Measurements from ENCODE around the gene RASGRP4.
"Not testable (repeated sequence)": the region's sequence is repeated elsewhere in the genome, so short reads cannot be mapped to it uniquely, and the experiment has no call there.

The RASGRP4 gene

DNA sequence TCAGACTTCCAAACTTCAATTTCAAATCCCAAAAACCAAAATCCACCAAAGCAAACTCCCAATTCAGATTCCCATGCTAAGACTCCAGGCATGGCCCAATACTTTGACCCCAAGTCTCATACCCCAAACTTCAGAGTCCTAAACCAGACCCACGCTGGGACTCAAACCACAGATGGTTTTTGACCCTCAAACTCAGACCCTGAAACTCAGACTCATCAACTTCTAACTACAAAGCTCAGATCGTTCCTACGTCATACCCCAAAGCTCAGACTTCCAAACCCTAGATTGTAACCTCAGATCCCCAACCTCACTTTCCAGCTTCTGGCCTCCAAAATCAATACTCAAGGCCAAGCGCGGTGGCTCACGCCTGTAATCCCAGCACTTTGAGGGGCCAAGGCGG lies 19.3 kb upstream of the RASGRP4 start:
- DNase-seq (ENCODE audit: low read depth in 2 of 2): no peak

DNA sequence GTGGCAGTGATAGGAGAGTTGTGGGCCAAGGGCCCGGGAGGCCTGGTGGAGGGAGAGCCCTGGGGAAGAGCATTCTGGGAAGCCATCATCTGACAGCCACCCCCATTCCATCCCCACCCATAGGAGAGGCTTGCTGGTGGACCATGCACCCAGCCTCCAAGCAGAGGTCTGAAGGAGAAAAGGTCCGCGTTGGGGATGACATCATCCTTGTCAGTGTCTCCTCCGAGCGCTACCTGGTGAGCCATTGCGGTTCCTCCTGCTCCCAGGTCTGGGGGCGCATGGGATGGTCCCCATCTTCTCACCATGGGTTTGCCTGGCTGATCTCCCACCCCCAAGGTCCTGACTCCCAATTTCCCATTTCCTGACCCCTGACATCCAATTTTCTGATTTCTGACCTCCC lies 18.0 kb upstream of the RASGRP4 start:
- DNase-seq (ENCODE audit: low read depth in 2 of 2): no peak

DNA sequence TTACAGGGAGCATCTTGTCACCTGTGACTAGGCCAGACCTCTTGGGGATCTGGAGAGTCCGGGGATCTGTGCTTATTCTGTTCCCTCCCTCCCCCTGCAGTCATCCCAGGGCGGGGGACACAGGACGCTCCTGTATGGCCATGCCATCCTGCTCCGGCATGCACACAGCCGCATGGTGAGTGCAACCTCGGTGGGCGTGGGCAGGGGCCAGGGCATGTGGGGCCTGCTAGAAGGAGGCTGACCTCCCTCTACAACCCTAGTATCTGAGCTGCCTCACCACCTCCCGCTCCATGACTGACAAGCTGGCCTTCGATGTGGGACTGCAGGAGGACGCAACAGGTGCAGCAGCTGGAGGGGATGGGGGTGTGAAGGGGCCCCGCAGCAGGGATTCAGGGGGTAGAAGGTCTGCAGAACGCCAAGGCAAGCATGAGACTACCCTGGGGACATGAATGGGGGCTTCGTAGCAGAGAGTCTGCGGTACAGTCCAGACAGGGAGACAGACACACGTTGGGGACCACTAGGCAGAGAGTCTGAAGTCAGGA lies 17.5 kb upstream of the RASGRP4 start:
- DNase-seq (ENCODE audit: low read depth in 2 of 2): no peak

DNA sequence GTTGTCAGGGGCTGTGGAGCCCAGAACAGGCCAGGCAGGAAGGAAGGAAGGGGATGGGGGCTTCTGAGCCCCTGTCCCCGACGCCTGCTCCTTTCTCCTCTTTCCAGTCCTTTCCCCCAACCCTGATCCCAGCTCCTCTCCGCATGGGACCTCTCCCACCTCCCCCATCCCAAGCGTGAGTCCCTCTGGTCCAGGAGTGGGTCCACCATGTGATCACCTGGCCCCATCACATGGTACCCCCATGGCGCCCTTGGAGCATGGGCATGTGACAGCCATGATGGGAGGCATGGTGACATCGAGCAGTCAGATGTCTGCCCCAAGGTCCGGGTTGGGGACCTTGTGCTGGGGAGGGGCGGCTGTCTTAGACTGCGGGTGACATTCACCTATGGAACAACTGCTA lies 16.7 kb upstream of the RASGRP4 start:
- DNase-seq (ENCODE audit: low read depth in 2 of 2): no peak

- no peak for DNase-seq (ENCODE audit: low read depth in 2 of 2)
Measured at GRCh38 chr19:38441657-38442348, 15.8 kb upstream of the RASGRP4 start.

DNA sequence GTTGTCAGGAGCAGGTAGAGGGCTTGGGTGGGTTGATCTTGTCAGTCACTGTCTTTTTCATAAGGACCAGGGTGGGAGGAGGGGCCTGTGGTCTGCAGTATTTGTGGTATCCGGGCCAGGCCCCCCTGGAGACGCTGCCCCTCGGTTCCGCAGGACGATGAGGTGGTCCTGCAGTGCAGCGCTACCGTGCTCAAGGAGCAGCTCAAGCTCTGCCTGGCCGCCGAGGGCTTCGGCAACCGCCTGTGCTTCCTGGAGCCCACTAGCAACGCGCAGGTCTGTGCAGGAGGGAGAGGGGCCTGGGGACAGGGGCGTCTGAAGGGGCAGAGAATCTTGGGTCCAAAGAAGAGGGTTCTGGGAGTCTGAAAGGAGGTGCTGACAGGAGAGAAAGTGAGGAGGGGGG lies 14.6 kb upstream of the RASGRP4 start:
- no peak for DNase-seq (ENCODE audit: low read depth in 2 of 2)

GRCh38 chr19:38437917-38438316 lies 11.9 kb upstream of the RASGRP4 start:
- DNase-seq (ENCODE audit: low read depth in 2 of 2): no peak

- no peak for DNase-seq (ENCODE audit: low read depth in 2 of 2)
Measured at GRCh38 chr19:38437295-38437694, 11.3 kb upstream of the RASGRP4 start.

- no peak for DNase-seq (ENCODE audit: low read depth in 2 of 2)
Measured at GRCh38 chr19:38434549-38435051, 8.6 kb upstream of the RASGRP4 start.

GRCh38 chr19:38433268-38433733 lies 7.3 kb upstream of the RASGRP4 start, which contains the start of gene RYR1:
Gene RYR1 (plus strand): TSS chr19:38433691. CDS start chr19:38433830, 139 bp downstream.
- peak in 1 of 2 donors; percentile 35 for DNase-seq (ENCODE audit: low read depth in 2 of 2)

DNA sequence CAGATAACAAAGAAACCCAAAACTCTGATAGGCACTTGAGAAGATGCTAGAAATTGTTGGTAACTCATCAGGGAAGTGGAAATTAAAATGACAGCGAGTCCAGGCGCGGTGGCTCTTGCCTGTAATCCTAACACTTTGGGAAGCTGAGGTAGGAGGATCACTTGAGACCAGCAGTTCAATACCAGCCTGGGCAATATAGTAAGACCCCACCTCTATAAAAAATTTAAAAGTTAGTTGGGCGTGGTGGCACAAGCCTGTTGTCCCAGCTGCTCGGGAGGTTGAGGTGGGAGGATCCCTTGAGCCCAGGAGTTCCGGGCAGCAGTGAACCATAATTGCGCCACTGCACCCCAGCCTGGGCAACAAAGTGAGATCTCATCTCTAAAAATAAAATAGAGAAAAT lies 4.9 kb upstream of the RASGRP4 start:
- DNase-seq (ENCODE audit: low read depth in 2 of 2): no peak

DNA sequence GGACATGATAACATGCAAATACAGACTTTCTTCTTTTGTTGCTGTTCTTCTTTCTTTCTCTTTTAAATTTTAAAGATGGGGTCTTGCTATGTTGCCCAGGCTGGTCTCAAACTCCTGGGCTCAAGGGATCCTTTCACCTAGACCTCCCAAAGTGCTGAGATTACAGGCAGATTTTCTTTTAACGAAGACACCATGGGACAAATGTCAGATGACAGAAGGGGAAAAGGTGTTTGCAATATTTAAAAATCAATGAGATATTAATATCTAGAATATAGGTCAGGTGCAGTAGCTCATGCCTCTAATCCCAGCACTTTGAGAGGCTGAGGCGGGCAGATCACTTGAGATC lies 3.8 kb upstream of the RASGRP4 start:
- DNase-seq (ENCODE audit: low read depth in 2 of 2): no peak

DNA sequence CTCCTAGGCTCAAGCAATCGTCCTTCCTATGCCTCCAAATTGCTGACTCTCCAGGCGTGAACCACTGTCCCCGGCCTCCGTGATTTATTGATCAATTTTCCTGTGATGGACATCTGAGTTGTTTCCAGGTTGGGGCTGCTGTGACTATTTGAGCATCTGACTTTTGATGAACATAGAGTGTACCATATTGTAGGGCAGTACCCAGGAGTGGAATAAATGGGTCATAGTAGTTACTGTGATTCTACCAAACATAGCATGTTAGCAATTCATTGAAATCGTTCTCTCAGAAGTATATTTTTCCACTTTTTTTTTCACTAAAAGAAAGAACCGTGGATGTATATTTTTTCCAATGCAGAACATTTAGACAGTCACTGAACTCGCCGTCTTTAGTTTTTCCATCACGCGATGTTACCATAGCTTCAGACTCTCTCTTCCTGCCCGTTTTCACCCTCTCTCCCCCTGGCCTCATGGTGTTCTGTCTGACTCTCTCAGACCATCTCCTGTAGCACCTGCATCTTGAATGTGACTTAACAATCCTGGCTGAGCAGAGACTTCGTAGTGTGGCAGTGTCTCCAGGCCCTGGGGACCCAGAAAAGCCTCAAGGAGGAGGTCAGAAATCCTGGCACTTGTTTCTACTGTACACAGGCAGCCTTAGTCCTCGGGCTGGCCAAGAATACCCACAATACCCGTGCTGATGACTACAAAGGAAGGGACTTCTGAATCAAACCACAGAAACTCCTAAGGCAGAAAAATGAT lies 3.2 kb upstream of the RASGRP4 start:
- DNase-seq (ENCODE audit: low read depth in 2 of 2): no peak

GRCh38 chr19:38427035-38427677 lies 1.1 kb upstream of the RASGRP4 start:
- not testable (repeated sequence) for DNase-seq (ENCODE audit: low read depth in 2 of 2)

GRCh38 chr19:38425222-38425809 lies 703 bp downstream of the RASGRP4 start:
- DNase-seq (ENCODE audit: low read depth in 2 of 2): no peak

DNA sequence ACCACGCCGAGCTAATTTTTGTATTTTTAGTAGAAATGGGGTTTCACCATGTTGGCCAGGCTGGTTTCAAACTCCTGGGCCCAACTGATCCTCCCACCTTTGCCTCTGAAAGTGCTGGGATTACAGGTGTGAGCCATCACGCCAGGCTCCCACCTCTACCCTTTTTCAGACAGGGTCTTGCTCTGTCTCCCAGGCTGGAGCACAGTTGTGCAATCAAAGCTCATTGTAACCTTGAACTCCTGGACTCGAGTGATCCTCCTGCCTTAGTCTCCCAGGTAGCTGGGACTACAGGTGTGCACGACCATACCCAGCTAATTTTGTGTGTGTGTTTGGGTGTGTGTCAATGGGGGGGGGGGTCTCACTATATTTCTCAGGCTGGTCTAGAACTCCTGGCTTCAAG lies 1.7 kb downstream of the RASGRP4 start:
- DNase-seq (ENCODE audit: low read depth in 2 of 2): no peak

DNA sequence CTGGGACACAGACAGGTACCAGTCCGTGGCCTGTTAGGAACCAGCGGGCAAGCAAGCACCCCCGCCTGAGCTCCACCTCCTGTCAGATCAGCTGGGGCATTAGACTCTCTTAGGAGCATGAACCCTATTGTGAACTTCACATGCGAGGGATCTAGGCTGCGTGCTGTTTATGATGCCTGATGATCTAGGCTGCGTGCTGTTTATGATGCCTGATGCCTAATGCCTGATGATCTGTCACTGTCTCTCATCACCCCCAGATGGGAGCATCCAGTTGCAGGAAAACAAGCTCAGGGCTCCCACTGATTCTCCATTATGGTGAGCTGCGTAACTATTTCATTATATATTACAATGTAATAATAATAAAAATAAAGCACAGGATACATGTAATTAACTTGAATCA lies 3.6 kb downstream of the RASGRP4 start:
- DNase-seq (ENCODE audit: low read depth in 2 of 2): no peak

DNA sequence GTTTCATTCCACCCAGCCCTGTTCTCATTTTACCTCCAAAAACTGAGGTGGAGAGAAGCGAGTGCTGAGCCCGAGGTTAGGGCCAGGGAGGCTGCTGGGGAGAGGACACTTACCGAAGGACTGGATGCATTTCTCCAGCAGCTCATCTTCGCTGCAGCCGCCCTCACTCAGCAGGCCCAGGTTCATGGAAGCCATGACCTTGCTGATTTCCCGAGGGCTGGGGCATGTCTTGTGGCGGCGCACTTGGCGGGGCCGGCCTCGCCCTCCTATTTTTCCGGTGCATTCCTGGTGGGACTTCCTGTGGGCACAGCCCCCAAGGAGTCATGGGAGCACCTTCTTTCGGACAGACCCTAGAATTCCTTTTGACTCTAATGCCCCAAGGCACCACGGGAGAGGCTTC lies 4.2 kb downstream of the RASGRP4 start:
- DNase-seq (ENCODE audit: low read depth in 2 of 2): no peak

DNA sequence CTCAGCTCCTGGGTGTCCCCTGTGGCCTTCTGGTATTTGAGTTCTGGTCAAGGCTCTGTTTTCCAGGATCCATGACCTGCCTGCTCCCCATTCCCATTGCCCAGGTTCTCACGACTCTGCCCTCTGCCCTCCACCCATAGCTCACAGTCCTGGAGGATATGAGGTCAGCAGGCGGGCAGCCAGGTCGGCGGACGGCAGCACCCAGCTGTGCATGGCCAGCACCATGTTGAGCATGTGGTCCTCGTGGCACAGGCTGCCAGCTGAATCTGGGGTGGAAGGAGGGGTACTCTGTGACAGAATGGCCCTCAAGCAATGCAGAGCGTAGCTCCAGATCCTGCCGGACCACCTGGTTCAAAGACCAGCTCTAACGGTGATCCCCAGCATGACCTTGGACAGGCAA lies 5.1 kb downstream of the RASGRP4 start:
- DNase-seq (ENCODE audit: low read depth in 2 of 2): no peak

DNA sequence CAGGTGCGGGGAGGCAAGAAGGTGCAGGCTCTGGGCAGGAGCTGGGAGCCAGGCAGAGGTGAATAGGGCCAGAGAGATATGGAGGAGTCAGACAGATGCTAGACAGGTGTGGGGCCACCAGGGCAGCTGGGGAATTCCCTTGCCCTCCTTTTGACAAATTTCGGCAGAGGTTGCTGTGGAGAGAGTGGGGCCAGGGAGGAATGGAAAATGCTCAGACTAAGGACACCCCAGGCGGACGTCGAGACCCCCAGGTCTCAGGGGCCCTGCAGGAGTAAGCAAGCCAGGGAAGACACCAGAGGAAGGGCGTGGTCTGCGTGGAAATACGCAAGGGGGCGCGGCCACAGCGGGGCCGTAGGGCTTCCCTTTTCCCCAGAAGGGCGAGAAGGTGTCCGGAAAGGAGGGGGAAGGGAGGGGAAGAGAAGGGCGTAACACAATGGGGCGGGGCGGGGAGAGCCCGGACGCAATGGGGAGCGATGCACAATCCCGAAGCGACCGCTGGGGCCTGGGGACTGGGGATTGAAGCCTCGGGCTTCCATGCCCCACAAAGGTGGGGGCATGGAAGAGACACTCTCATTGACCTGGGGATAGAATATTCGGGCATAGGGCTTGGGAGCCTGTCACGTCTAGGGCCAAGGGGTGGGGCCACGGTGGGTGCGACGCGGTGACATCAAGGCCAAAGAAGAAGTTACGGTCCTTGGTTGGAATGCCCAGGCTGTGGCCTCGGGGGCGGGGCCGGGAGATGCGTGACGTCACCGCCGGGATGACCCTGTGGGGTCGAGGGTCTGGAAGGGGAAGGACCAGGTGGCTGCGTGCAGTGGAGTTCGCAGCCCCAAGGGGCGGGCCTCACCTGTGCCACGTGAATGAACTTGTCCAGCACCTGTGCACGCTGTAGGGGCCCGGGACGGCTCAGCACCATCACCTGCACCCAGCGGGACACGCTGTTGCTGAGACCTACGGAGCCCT lies 8.2 kb downstream of the RASGRP4 start:
- no peak for DNase-seq (ENCODE audit: low read depth in 2 of 2)

DNA sequence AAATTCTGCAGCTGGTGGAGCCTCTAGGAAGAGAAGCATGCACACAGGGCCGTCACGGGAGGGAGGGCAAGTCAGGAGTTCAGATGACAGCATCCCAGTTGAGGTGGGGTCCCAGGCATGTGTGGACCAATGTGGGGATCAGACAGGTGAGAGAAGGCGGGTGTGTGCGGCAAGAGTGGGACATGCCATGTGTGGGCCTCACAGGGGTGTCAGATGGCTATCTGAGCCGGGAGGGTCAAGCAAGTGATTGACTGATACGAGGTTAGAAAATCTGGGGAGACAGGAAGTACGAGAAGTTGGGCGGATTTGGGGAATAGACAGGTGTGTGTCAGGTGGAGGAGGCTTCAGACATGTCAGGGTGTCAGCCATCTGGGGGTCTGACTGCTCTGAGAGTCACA lies 8.9 kb downstream of the RASGRP4 start:
- DNase-seq (ENCODE audit: low read depth in 2 of 2): no peak
